Measurements from ENCODE around the gene SLC35F2. TPM values are rescaled to one million over a fixed set of nuclear protein-coding genes. Genes with fewer than 3 reads are reported as not detected.

The SLC35F2 gene
- total RNA-seq, 1 donor from 2014 or later: 9.3 TPM

Other genes starting within 250 kb of the SLC35F2 start
- not detected for gene SLN, start 146.7 kb downstream of the SLC35F2 start, total RNA-seq (ENCODE audit: unreplicated experiment)
- gene RAB39A, start 69.7 kb upstream of the SLC35F2 start, total RNA-seq (ENCODE audit: unreplicated experiment): 2.4 TPM
- 38.9 TPM for gene CUL5, start 150.1 kb upstream of the SLC35F2 start, total RNA-seq (ENCODE audit: unreplicated experiment)

Measured in endothelial cell (in vitro differentiated cells).